HEK293 (cell line): Measurements from ENCODE around the gene SRBD1.

Experiments
- CTCF ChIP-seq: fragments of 450-650 bp; formaldehyde crosslinking; IDR thresholded peaks from 2 replicates; pipeline ENCODE4 v1.5.1; 2016; ENCODE audit warnings: missing biosample characterization, missing genetic modification characterization
- SP2 ChIP-seq: fragments of 450-650 bp; formaldehyde crosslinking; IDR thresholded peaks from 2 replicates; pipeline ENCODE4 v1.5.1; 2016; ENCODE audit warnings: missing biosample characterization, missing genetic modification characterization
- ZIC2 ChIP-seq: fragments of 450-650 bp; formaldehyde crosslinking; IDR thresholded peaks from 2 replicates; pipeline ENCODE4 v1.5.1; 2016; ENCODE audit warnings: missing biosample characterization, missing genetic modification characterization
- ZNF501 ChIP-seq: fragments of 450-650 bp; formaldehyde crosslinking; IDR thresholded peaks from 2 replicates; pipeline ENCODE4 v1.5.1; 2016; ENCODE audit warnings: missing biosample characterization, missing genetic modification characterization
- ZNF707 ChIP-seq: fragments of 450-650 bp; formaldehyde crosslinking; IDR thresholded peaks from 2 replicates; pipeline ENCODE4 v1.5.1; 2016; ENCODE audit warnings: missing biosample characterization, missing genetic modification characterization
- TF ChIP-seq, protein P1 (sequence below): fragments of 450-650 bp; formaldehyde crosslinking; IDR thresholded peaks from 2 replicates; pipeline ENCODE4 v1.5.1; 2016; ENCODE audit warnings: missing biosample characterization, missing genetic modification characterization

GRCh38 chr2:45524016-45524415 lies 87.1 kb downstream of the SRBD1 start:
- no peak for TF ChIP-seq CTCF (tag by site-specific recombination)
- no peak for TF ChIP-seq ZNF501
- TF ChIP-seq SP2 (tag by site-specific recombination): no peak
- TF ChIP-seq ZIC2: no peak
- no peak for TF ChIP-seq ZNF707 (tag by site-specific recombination)
- TF ChIP-seq, protein P1, sequence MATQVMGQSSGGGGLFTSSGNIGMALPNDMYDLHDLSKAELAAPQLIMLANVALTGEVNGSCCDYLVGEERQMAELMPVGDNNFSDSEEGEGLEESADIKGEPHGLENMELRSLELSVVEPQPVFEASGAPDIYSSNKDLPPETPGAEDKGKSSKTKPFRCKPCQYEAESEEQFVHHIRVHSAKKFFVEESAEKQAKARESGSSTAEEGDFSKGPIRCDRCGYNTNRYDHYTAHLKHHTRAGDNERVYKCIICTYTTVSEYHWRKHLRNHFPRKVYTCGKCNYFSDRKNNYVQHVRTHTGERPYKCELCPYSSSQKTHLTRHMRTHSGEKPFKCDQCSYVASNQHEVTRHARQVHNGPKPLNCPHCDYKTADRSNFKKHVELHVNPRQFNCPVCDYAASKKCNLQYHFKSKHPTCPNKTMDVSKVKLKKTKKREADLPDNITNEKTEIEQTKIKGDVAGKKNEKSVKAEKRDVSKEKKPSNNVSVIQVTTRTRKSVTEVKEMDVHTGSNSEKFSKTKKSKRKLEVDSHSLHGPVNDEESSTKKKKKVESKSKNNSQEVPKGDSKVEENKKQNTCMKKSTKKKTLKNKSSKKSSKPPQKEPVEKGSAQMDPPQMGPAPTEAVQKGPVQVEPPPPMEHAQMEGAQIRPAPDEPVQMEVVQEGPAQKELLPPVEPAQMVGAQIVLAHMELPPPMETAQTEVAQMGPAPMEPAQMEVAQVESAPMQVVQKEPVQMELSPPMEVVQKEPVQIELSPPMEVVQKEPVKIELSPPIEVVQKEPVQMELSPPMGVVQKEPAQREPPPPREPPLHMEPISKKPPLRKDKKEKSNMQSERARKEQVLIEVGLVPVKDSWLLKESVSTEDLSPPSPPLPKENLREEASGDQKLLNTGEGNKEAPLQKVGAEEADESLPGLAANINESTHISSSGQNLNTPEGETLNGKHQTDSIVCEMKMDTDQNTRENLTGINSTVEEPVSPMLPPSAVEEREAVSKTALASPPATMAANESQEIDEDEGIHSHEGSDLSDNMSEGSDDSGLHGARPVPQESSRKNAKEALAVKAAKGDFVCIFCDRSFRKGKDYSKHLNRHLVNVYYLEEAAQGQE: no peak
